ENCODE results near the gene CNTNAP2.

CNTNAP2 gene

GRCh38 chr7:147978201-147978600 is 1861.6 kb downstream of the CNTNAP2 start:
- no peak for DNase-seq (ENCODE audit: low spot score)

- DNase-seq (ENCODE audit: low spot score) = no peak
These were observed 1862.0 kb downstream of the CNTNAP2 start for GRCh38 chr7:147978651-147979050.

- DNase-seq (ENCODE audit: low spot score) = peak; percentile 64
These were observed 1864.5 kb downstream of the CNTNAP2 start for GRCh38 chr7:147980826-147981813.

- no peak for DNase-seq (ENCODE audit: low spot score)
These were observed 1865.7 kb downstream of the CNTNAP2 start for GRCh38 chr7:147982307-147982706.

GRCh38 chr7:147984265-147984664 is 1867.7 kb downstream of the CNTNAP2 start:
- no peak for DNase-seq (ENCODE audit: low spot score)

- DNase-seq (ENCODE audit: low spot score) = no peak
These were observed 1873.5 kb downstream of the CNTNAP2 start for GRCh38 chr7:147990079-147990478.

- DNase-seq (ENCODE audit: low spot score) = no peak
These were observed 1874.3 kb downstream of the CNTNAP2 start for GRCh38 chr7:147990942-147991341.

GRCh38 chr7:147992698-147993097 is 1876.1 kb downstream of the CNTNAP2 start:
- no peak for DNase-seq (ENCODE audit: low spot score)

- no peak for DNase-seq (ENCODE audit: low spot score)
These were observed 1881.0 kb downstream of the CNTNAP2 start for GRCh38 chr7:147997636-147998035.

GRCh38 chr7:147999962-148000361 is 1883.4 kb downstream of the CNTNAP2 start:
- DNase-seq (ENCODE audit: low spot score) = no peak

- no peak for DNase-seq (ENCODE audit: low spot score)
These were observed 1895.2 kb downstream of the CNTNAP2 start for GRCh38 chr7:148011753-148012152.

- no peak for DNase-seq (ENCODE audit: low spot score)
These were observed 1897.4 kb downstream of the CNTNAP2 start for GRCh38 chr7:148014001-148014400.

GRCh38 chr7:148014541-148014940 is 1897.9 kb downstream of the CNTNAP2 start:
- no peak for DNase-seq (ENCODE audit: low spot score)

GRCh38 chr7:148017126-148017525 is 1900.5 kb downstream of the CNTNAP2 start:
- no peak for DNase-seq (ENCODE audit: low spot score)

- DNase-seq (ENCODE audit: low spot score) = no peak
These were observed 1904.1 kb downstream of the CNTNAP2 start for GRCh38 chr7:148020679-148021078.

GRCh38 chr7:148021507-148022045 is 1905.0 kb downstream of the CNTNAP2 start:
- no peak for DNase-seq (ENCODE audit: low spot score)

- DNase-seq (ENCODE audit: low spot score) = no peak
These were observed 1906.2 kb downstream of the CNTNAP2 start for GRCh38 chr7:148022832-148023231.

- no peak for DNase-seq (ENCODE audit: low spot score)
These were observed 1910.1 kb downstream of the CNTNAP2 start for GRCh38 chr7:148026713-148027112.

GRCh38 chr7:148028165-148028564 is 1911.6 kb downstream of the CNTNAP2 start:
- DNase-seq (ENCODE audit: low spot score) = no peak

- DNase-seq (ENCODE audit: low spot score) = no peak
These were observed 1914.4 kb downstream of the CNTNAP2 start for GRCh38 chr7:148031019-148031418.

- DNase-seq (ENCODE audit: low spot score) = no peak
These were observed 1915.2 kb downstream of the CNTNAP2 start for GRCh38 chr7:148031811-148032210.

- no peak for DNase-seq (ENCODE audit: low spot score)
These were observed 1919.3 kb downstream of the CNTNAP2 start for GRCh38 chr7:148035950-148036349.

- no peak for DNase-seq (ENCODE audit: low spot score)
These were observed 1920.4 kb downstream of the CNTNAP2 start for GRCh38 chr7:148037044-148037443.

All from activated CD4-positive, alpha-beta T cell treated with anti-CD3 and anti-CD28 coated beads, Interleukin-2, Interleukin-4, amounts not matched to agents 100 ng/mL and 50 ng/mL, durations not matched to agents 16 hours and 8 hours (primary cell).